Measurements from ENCODE around the gene CDH1. TPM values are rescaled to one million over a fixed set of nuclear protein-coding genes. Genes with fewer than 3 reads are reported as not detected.

CDH1 gene
- total RNA-seq, 1 experiment from 2014 or later = 328 TPM

GRCh38 chr16:68800257-68800875 is 63.3 kb downstream of the CDH1 start:
- H3K27me3 Mint-ChIP-seq (ENCODE audit: unreplicated experiment) = no peaks in the 10 kb centered on the region
- intact Hi-C loops (cut with micrococcal nuclease; ENCODE audit: unreplicated experiment) = loop anchor here (1.0 to 10.0 kb wide), 4 partner anchors 60 to 276 kb away; no protein-coding TSS in a partner anchor
- TF ChIP-seq, protein P1, sequence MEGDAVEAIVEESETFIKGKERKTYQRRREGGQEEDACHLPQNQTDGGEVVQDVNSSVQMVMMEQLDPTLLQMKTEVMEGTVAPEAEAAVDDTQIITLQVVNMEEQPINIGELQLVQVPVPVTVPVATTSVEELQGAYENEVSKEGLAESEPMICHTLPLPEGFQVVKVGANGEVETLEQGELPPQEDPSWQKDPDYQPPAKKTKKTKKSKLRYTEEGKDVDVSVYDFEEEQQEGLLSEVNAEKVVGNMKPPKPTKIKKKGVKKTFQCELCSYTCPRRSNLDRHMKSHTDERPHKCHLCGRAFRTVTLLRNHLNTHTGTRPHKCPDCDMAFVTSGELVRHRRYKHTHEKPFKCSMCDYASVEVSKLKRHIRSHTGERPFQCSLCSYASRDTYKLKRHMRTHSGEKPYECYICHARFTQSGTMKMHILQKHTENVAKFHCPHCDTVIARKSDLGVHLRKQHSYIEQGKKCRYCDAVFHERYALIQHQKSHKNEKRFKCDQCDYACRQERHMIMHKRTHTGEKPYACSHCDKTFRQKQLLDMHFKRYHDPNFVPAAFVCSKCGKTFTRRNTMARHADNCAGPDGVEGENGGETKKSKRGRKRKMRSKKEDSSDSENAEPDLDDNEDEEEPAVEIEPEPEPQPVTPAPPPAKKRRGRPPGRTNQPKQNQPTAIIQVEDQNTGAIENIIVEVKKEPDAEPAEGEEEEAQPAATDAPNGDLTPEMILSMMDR (IDR thresholded peaks at IDR 0.05; ENCODE audit: unreplicated experiment) = peak; percentile 83
- H3K27ac Mint-ChIP-seq (ENCODE audit: unreplicated experiment) = peak overlapping the region; percentile 19
- no peaks in the 10 kb centered on the region for H3K9me3 Mint-ChIP-seq (ENCODE audit: low read depth, unreplicated experiment)
- DNase-seq = peak; percentile 87
- H3K36me3 Mint-ChIP-seq (ENCODE audit: insufficient read depth, unreplicated experiment) = peaks cover 35% of the 10 kb centered on the region
- CTCF ChIA-PET = interaction anchor here (0.9 to 1.3 kb wide), 4 partner anchors 63 to 271 kb away, joined by 3 to 7 read pairs (median 4); partner anchors contain the start of gene CDH1
- peaks cover 35% of the 10 kb centered on the region for H3K4me1 Mint-ChIP-seq (ENCODE audit: low read depth, unreplicated experiment)
- H3K4me3 Mint-ChIP-seq (ENCODE audit: low read depth, unreplicated experiment) = no peak overlapping the region
- BruUV-seq (replicated peaks) = no TSS peak

GRCh38 chr16:68802190-68802589 is 65.1 kb downstream of the CDH1 start:
- DNase-seq = no peak
- no peaks in the 10 kb centered on the region for H3K27me3 Mint-ChIP-seq (ENCODE audit: unreplicated experiment)

GRCh38 chr16:68806422-68806821 is 69.3 kb downstream of the CDH1 start:
- Mint-ChIP-seq H3K27ac (ENCODE audit: unreplicated experiment) (no peak overlapping the region), H3K4me3 (ENCODE audit: low read depth, unreplicated experiment) (no peak overlapping the region), H3K36me3 (ENCODE audit: insufficient read depth, unreplicated experiment) (peaks cover 85% of the 10 kb centered on the region), H3K9me3 (ENCODE audit: low read depth, unreplicated experiment) (no peaks in the 10 kb centered on the region), H3K27me3 (ENCODE audit: unreplicated experiment) (no peaks in the 10 kb centered on the region), H3K4me1 (ENCODE audit: low read depth, unreplicated experiment) (peaks cover 5% of the 10 kb centered on the region)
- TF ChIP-seq, protein P1 (IDR thresholded peaks at IDR 0.05; ENCODE audit: unreplicated experiment) = no peak
- CTCF ChIA-PET = interaction anchor here (0.7 kb wide), 1 partner anchor 88 kb away, joined by 3 read pairs; no protein-coding TSS in a partner anchor
- no peak for DNase-seq
- BruUV-seq (replicated peaks) = no TSS peak
- intact Hi-C loops (cut with micrococcal nuclease; ENCODE audit: unreplicated experiment) = loop anchor here (10.0 kb wide), 1 partner anchor 282 kb away; no protein-coding TSS in a partner anchor

More at GRCh38 chr16:68802190-68802589, 65.1 kb downstream of the CDH1 start:
- H3K27ac Mint-ChIP-seq (ENCODE audit: unreplicated experiment) = no peak overlapping the region
- no TSS peak for BruUV-seq (replicated peaks)
- H3K36me3 Mint-ChIP-seq (ENCODE audit: insufficient read depth, unreplicated experiment) = peaks cover 46% of the 10 kb centered on the region
- no peaks in the 10 kb centered on the region for H3K9me3 Mint-ChIP-seq (ENCODE audit: low read depth, unreplicated experiment)
- CTCF ChIA-PET = interaction anchor here (0.9 to 1.5 kb wide), 2 partner anchors 11 to 62 kb away, joined by 3 read pairs; no protein-coding TSS in a partner anchor
- no peak overlapping the region for H3K4me3 Mint-ChIP-seq (ENCODE audit: low read depth, unreplicated experiment)
- TF ChIP-seq, protein P1 (IDR thresholded peaks at IDR 0.05; ENCODE audit: unreplicated experiment) = no peak
- peaks cover 35% of the 10 kb centered on the region for H3K4me1 Mint-ChIP-seq (ENCODE audit: low read depth, unreplicated experiment)
- intact Hi-C loops (cut with micrococcal nuclease; ENCODE audit: unreplicated experiment) = loop anchor here (5.0 to 10.0 kb wide), 2 partner anchors 210 to 277 kb away; no protein-coding TSS in a partner anchor

GRCh38 chr16:68806981-68807380 is 69.9 kb downstream of the CDH1 start:
- no TSS peak for BruUV-seq (replicated peaks)
- CTCF ChIA-PET = no interaction called here
- intact Hi-C loops (cut with micrococcal nuclease; ENCODE audit: unreplicated experiment) = loop anchor here (10.0 kb wide), 1 partner anchor 282 kb away; no protein-coding TSS in a partner anchor
- no peak overlapping the region for H3K27ac Mint-ChIP-seq (ENCODE audit: unreplicated experiment)
- H3K4me1 Mint-ChIP-seq (ENCODE audit: low read depth, unreplicated experiment) = no peaks in the 10 kb centered on the region
- H3K4me3 Mint-ChIP-seq (ENCODE audit: low read depth, unreplicated experiment) = no peak overlapping the region
- H3K27me3 Mint-ChIP-seq (ENCODE audit: unreplicated experiment) = no peaks in the 10 kb centered on the region
- no peaks in the 10 kb centered on the region for H3K9me3 Mint-ChIP-seq (ENCODE audit: low read depth, unreplicated experiment)
- no peak for DNase-seq
- H3K36me3 Mint-ChIP-seq (ENCODE audit: insufficient read depth, unreplicated experiment) = peaks cover 85% of the 10 kb centered on the region
- TF ChIP-seq, protein P1 (IDR thresholded peaks at IDR 0.05; ENCODE audit: unreplicated experiment) = no peak
